Fibroblast of villous mesenchyme (primary cell): Measurements from ENCODE around the gene SAMD11. TPM values are rescaled to one million over a fixed set of nuclear protein-coding genes. Genes with fewer than 3 reads are reported as not detected.

ENCODE experiments used
- DNase-seq: peaks from one replicate; pipeline ENCODE4 v3.0.0-alpha.2; 2010; ENCODE audit warnings: low read depth
- H3K4me3 ChIP-seq: 2 replicates; pipeline ENCODE4 v1.5.1; 2011; ENCODE audit warnings: low read depth, mild to moderate bottlenecking, low read length
- total RNA-seq: library from RNA; depleted of rRNA; stranded (reverse); fragments of >200 nt; gene quantifications from 2 replicates; pipeline ENCODE4 v1.2.3, GENCODE V29; 2012
- TF ChIP-seq, protein P1 (sequence below): IDR thresholded peaks from 2 replicates; pipeline ENCODE4 v1.5.1; 2012; ENCODE audit warnings: low read depth, mild to moderate bottlenecking, low read length; ENCODE audit not compliant: insufficient read depth

SAMD11 gene
- total RNA-seq, 1 donor = 2.2 TPM

DNA sequence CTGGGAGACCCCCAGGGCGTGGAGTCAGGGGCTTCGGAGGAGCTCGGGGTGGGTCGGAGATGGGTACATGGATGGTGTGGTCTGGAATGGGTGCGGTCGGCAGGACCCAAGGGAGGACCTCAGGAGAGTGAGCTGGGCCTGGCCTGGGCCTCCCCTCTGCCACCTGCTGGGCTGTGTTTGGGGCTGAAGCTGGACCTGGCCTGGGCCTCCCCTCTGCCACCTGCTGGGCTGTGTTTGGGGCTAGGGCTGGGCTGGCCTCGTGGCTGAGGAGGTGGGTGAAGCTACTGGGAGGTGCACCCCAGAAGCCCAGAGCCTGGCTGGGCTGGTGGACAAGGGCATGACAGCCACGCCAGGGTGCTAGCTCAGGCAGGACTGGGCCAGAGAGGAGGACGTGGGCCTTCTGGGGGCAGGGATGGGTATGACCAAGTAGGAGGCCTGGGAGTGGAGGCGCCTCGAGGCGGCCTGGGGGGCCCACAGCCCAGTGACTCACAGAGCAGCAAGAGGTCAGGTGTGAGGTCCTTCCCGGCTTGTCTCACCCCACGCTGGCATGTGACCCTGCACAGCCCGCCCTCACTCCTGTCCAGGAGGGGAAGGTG lies 14.5 kb downstream of the SAMD11 start:
- no peak overlapping the region for H3K4me3 ChIP-seq
- TF ChIP-seq, protein P1, sequence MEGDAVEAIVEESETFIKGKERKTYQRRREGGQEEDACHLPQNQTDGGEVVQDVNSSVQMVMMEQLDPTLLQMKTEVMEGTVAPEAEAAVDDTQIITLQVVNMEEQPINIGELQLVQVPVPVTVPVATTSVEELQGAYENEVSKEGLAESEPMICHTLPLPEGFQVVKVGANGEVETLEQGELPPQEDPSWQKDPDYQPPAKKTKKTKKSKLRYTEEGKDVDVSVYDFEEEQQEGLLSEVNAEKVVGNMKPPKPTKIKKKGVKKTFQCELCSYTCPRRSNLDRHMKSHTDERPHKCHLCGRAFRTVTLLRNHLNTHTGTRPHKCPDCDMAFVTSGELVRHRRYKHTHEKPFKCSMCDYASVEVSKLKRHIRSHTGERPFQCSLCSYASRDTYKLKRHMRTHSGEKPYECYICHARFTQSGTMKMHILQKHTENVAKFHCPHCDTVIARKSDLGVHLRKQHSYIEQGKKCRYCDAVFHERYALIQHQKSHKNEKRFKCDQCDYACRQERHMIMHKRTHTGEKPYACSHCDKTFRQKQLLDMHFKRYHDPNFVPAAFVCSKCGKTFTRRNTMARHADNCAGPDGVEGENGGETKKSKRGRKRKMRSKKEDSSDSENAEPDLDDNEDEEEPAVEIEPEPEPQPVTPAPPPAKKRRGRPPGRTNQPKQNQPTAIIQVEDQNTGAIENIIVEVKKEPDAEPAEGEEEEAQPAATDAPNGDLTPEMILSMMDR = peak; percentile 64
- peak; percentile 42 for DNase-seq

DNA sequence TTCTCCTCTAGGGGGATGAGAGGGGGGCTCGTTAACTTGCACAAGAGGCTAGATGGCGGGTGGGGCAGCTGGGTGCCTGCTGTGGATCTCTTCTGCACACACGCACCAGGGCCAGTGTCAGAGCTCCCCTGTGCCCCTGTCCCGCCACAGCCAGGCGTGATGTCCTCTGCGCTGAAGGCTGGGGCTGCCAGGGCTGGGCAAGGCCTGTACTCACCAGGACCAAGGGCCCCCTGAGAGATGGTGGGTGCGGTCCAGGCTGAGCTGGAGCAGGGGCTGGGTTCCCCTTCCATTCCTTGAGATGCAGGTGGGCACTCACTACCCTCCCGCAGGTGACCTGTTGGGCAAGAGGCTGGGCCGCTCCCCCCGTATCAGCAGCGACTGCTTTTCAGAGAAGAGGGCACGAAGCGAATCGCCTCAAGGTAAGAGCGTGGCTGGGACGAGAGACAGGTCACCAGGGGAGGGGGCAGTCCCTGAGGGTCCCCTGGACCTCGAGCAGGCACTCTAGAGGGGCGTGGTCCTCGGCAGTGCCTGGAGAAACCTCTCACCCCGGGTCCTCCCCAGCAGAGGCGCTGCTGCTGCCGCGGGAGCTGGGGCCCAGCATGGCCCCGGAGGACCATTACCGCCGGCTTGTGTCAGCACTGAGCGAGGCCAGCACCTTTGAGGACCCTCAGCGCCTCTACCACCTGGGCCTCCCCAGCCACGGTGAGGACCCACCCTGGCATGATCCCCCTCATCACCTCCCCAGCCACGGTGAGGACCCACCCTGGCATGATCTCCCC lies 15.2 kb downstream of the SAMD11 start:
- no peak for DNase-seq
- H3K4me3 ChIP-seq = no peak overlapping the region
- TF ChIP-seq, protein P1 = no peak

DNA sequence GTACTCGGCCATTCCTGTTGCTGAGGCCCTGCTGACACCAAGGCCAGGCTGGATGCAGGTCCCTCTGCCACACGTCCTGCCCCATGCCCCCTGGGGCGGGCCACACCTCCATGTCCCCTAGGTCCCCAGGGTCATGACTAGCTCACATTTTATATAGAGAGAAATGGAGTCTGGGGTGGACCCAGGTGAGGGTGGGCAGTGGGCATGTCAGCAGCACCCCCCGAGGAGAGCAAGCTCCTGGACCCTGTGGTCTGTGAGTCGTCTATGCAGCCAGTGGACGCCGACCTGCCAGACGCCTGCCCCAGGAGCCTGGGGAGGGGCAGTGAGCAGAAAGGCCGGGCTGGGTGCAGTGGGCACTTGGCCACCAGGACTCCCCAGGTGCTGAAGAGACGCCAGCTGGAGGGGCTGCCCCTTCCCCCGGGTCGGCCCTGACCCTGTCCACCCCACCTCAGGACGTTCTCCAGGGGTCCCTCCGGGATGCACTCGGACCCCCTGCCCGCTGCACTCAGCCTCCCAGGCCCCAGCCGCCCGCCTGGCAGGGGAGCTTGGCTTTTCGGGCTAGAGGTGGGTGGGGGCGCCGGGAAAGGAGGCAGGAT lies 15.9 kb downstream of the SAMD11 start:
- DNase-seq = no peak
- H3K4me3 ChIP-seq = no peak overlapping the region

DNA sequence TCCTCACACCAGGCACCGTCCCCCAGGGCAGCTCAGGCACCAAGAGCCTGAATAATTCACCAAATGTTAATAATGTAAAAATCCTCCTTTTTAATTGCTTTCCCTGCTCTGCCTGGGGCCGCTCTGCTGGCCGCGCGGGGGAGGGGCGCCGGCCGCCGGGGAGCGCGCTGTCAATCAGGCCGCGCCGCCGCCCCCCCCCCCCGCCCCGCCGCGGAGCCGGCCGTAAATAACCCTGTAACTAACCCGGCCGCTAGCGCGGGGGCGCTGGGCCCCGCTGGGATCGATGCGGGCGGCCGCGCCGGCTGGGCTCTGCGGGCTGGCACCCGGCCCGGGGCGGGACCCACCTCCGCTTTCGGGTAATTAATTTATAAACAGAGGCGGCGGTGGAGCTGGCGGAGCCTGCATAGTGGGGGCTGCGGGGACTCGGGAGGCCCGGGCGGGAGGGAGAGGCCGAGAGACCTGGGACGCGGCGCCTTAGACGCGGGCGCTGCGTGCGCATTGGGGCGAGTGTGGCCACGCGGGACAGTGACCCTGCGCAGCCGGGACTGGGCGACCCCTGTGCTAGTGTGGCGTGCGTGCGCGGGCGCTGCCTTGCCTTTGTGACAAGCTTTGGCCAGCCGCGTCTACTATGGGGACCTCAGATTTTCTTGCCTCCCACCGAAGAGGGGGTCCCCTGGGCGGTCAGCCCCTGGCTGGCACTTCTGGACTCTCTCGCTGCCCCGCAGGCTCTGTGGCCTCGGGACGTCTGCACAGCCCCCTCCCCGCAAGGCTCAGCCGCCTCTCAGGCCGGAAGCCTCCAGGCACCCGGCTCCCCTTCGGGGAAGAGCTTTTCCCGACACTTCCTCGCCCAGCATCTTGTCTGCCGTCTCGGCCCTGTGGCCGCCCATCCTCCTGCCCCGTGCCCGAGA lies 16.6 kb downstream of the SAMD11 start:
- DNase-seq = peak; percentile 73
- TF ChIP-seq, protein P1 = no peak
- peak overlapping the region; percentile 55 for H3K4me3 ChIP-seq

More for the DNA sequence above, 15.9 kb downstream of the SAMD11 start:
- TF ChIP-seq, protein P1 = no peak

DNA sequence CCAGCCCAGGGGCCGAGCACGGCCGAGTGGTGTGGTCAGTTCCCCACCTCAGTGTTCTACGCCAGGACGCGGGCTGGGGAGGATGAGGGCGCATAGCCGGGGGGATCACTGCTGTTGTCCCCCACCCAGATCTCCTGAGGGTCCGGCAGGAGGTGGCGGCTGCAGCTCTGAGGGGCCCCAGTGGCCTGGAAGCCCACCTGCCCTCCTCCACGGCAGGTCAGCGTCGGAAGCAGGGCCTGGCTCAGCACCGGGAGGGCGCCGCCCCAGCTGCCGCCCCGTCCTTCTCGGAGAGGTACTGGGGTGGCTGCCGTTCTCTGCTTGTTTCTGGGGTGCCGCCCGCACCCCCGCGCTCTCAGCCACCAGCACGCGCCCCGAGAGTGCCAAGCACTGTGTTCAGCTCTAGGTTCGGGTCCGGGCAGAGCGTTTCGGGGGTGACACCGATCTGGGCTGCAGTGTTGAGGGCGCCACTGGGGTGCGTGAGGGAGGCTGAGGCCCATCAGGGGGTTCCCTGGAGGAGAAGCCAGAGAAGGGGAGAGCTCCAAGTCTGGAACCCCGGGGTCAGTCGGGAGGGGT lies 17.4 kb downstream of the SAMD11 start:
- no peak for DNase-seq
- TF ChIP-seq, protein P1 = no peak
- peak overlapping the region; percentile 55 for H3K4me3 ChIP-seq
